ENCODE measurements around the gene HOXD12. TPM values are rescaled to one million over a fixed set of nuclear protein-coding genes. Genes with fewer than 3 reads are reported as not detected.

HOXD12 gene
- polyA plus RNA-seq, 1 experiment, result not detected

DNA sequence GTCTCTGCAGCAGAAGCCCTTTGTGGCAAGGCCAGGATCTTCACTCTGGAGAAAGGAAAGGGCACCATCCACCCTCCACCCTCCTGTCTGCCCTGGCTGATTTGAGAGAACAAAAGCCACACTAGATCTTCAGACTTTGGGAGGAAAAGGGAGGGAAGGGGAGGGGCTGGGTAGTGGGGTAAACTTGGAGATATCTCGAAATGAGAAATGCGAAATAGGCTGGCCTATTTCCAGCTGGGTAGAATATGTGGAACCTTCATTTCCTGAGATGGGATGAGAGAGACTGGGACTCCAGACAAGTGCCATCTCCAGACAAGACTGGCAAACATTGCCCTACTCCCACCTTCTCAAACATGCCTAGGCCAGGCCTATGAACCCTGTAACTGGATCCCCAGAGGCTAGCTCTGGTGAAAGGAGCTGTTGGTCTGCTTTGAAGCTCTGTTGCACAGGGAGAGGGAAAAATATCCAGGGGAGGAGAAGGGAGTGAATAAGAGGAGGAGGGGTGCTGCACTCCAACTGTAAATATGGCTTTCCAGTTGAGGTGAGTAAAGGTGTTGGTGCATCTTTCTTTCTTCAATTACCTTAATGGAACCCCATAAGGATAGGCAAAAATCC is 1.7 kb downstream of the HOXD12 start:
- no peaks in the 10 kb centered on the region for H3K36me3 ChIP-seq (ENCODE audit: control insufficient read depth, insufficient read depth, low read length)
- ChIA-PET POLR2A (no interaction called here), CTCF (interaction anchor here (0.8 to 4.9 kb wide), 5 partner anchors 13 to 453 kb away, joined by 3 to 13 read pairs (median 4); no protein-coding TSS in a partner anchor)
- DNase-seq (ENCODE audit: low read depth), result no peak
- peaks cover 17% of the 10 kb centered on the region for H3K27me3 ChIP-seq (ENCODE audit: control insufficient read depth, insufficient read depth, low read length)
- H3K4me3 ChIP-seq (ENCODE audit: low read depth, low read length), result no peak overlapping the region
- TF ChIP-seq, protein P1, sequence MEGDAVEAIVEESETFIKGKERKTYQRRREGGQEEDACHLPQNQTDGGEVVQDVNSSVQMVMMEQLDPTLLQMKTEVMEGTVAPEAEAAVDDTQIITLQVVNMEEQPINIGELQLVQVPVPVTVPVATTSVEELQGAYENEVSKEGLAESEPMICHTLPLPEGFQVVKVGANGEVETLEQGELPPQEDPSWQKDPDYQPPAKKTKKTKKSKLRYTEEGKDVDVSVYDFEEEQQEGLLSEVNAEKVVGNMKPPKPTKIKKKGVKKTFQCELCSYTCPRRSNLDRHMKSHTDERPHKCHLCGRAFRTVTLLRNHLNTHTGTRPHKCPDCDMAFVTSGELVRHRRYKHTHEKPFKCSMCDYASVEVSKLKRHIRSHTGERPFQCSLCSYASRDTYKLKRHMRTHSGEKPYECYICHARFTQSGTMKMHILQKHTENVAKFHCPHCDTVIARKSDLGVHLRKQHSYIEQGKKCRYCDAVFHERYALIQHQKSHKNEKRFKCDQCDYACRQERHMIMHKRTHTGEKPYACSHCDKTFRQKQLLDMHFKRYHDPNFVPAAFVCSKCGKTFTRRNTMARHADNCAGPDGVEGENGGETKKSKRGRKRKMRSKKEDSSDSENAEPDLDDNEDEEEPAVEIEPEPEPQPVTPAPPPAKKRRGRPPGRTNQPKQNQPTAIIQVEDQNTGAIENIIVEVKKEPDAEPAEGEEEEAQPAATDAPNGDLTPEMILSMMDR (IDR thresholded peaks at IDR 0.05; ENCODE audit: insufficient read depth, low read depth, low read length), result no peak

GRCh38 chr2:176101842-176102241 is 2.2 kb downstream of the HOXD12 start:
- H3K36me3 ChIP-seq (ENCODE audit: control insufficient read depth, insufficient read depth, low read length), result no peaks in the 10 kb centered on the region
- TF ChIP-seq, protein P1 (IDR thresholded peaks at IDR 0.05; ENCODE audit: insufficient read depth, low read depth, low read length), result no peak
- ChIA-PET CTCF (interaction anchor here (0.8 to 4.9 kb wide), 5 partner anchors 14 to 452 kb away, joined by 3 to 13 read pairs (median 4); no protein-coding TSS in a partner anchor), POLR2A (no interaction called here)
- peaks cover 14% of the 10 kb centered on the region for H3K27me3 ChIP-seq (ENCODE audit: control insufficient read depth, insufficient read depth, low read length)
- no peak for DNase-seq (ENCODE audit: low read depth)
- H3K4me3 ChIP-seq (ENCODE audit: low read depth, low read length), result no peak overlapping the region

- ChIA-PET POLR2A (no interaction called here), CTCF (interaction anchor here (0.6 to 4.9 kb wide), 5 partner anchors 15 to 535 kb away, joined by 3 to 13 read pairs (median 4); no protein-coding TSS in a partner anchor)
- Histone ChIP-seq H3K4me3 (ENCODE audit: low read depth, low read length) (no peak overlapping the region), H3K36me3 (ENCODE audit: control insufficient read depth, insufficient read depth, low read length) (no peaks in the 10 kb centered on the region), H3K27me3 (ENCODE audit: control insufficient read depth, insufficient read depth, low read length) (peaks cover 12% of the 10 kb centered on the region)
- DNase-seq (ENCODE audit: low read depth), result no peak
- TF ChIP-seq, protein P1 (IDR thresholded peaks at IDR 0.05; ENCODE audit: insufficient read depth, low read depth, low read length), result no peak
Measured at GRCh38 chr2:176102309-176102866, 2.8 kb downstream of the HOXD12 start.

GRCh38 chr2:176103194-176103593 is 3.6 kb downstream of the HOXD12 start:
- POLR2A ChIA-PET, result no interaction called here

More at GRCh38 chr2:176103194-176103593, 3.6 kb downstream of the HOXD12 start:
- Histone ChIP-seq H3K27me3 (ENCODE audit: control insufficient read depth, insufficient read depth, low read length) (peaks cover 9% of the 10 kb centered on the region), H3K36me3 (ENCODE audit: control insufficient read depth, insufficient read depth, low read length) (no peaks in the 10 kb centered on the region), H3K4me3 (ENCODE audit: low read depth, low read length) (no peak overlapping the region)
- CTCF ChIA-PET, result interaction anchor here (1.2 to 4.9 kb wide), 4 partner anchors 15 to 24 kb away, joined by 3 to 13 read pairs (median 6); no protein-coding TSS in a partner anchor
- DNase-seq (ENCODE audit: low read depth), result no peak
- TF ChIP-seq, protein P1 (IDR thresholded peaks at IDR 0.05; ENCODE audit: insufficient read depth, low read depth, low read length), result no peak
